K562 (cell line): ENCODE measurements around the gene CD22. TPM values are rescaled to one million over a fixed set of nuclear protein-coding genes. Genes with fewer than 3 reads are reported as not detected.

Experiments
- CBFA2T2 ChIP-seq: fragments of 450-650 bp; conservative IDR thresholded peaks from 2 replicates; pipeline ENCODE4 v1.6.1; 2017; ENCODE audit warnings: mild to moderate bottlenecking
- CREB3L1 ChIP-seq: fragments of 450-650 bp; IDR thresholded peaks from 2 replicates; pipeline ENCODE4 v1.6.1; 2014; ENCODE audit warnings: low read depth, mild to moderate bottlenecking, moderate library complexity, borderline replicate concordance
- CXXC5 ChIP-seq: fragments of 250-450 bp; sonication (Bioruptor Pico); IDR thresholded peaks from 2 replicates; pipeline ENCODE4 v1.8.0; 2022; ENCODE audit warnings: inconsistent platforms, mild to moderate bottlenecking, moderate library complexity
- ELF1 ChIP-seq: fragments of 200-800 bp; sonication (Bioruptor generic); IDR thresholded peaks from 2 replicates; pipeline ENCODE4 v1.6.1; 2016; ENCODE audit warnings: missing genetic modification characterization, missing compliant biosample characterization
- KLF1 ChIP-seq: fragments of 450-650 bp; IDR thresholded peaks from 2 replicates; pipeline ENCODE4 v1.6.1; 2016; ENCODE audit warnings: missing genetic modification characterization, missing compliant biosample characterization
- KLF6 ChIP-seq: fragments of 250-450 bp; sonication (Bioruptor Pico); IDR thresholded peaks from 2 replicates; pipeline ENCODE4 v1.4.0; 2020; ENCODE audit warnings: mild to moderate bottlenecking, moderate library complexity, borderline replicate concordance
- NELFE ChIP-seq: IDR thresholded peaks from 2 replicates; pipeline ENCODE4 v1.6.1; 2011; ENCODE audit warnings: mild to moderate bottlenecking; ENCODE audit not compliant: insufficient read depth, insufficient read length
- PML ChIP-seq: IDR thresholded peaks from 2 replicates; pipeline ENCODE4 v1.6.1; 2012; ENCODE audit warnings: low read length, inconsistent platforms
- POLR2AphosphoS5 ChIP-seq: IDR thresholded peaks from 2 replicates; pipeline ENCODE4 v1.6.1; 2011; ENCODE audit warnings: mild to moderate bottlenecking, low read depth, low read length, moderate library complexity; ENCODE audit not compliant: control insufficient read depth, insufficient read depth
- RCOR1 ChIP-seq, 2 experiments: IDR thresholded peaks; 2 replicates each; pipeline ENCODE4 v1.6.1; 2012; ENCODE audit warnings: low read depth in 2 of 2, low read length in 2 of 2, borderline replicate concordance in 1 of 2, improper control_type of control experiment in 1 of 2
- RNF2 ChIP-seq: sonication (generic); IDR thresholded peaks from 2 replicates; pipeline ENCODE4 v1.6.1; 2016
- SMAD2 ChIP-seq: fragments of 150-350 bp; IDR thresholded peaks from 2 replicates; pipeline ENCODE4 v1.6.1; 2014; ENCODE audit warnings: low read depth, mild to moderate bottlenecking, low read length
- SMARCA4 ChIP-seq: fragments of 450-650 bp; IDR thresholded peaks from 2 replicates; pipeline ENCODE4 v1.6.1; 2016
- SMARCC2 ChIP-seq: fragments of 450-650 bp; IDR thresholded peaks from 2 replicates; pipeline ENCODE4 v1.6.1; 2017; ENCODE audit warnings: antibody characterized with exemption, moderate library complexity, mild to moderate bottlenecking, low read depth
- SUPT5H ChIP-seq: fragments of 450-650 bp; IDR thresholded peaks from 2 replicates; pipeline ENCODE4 v1.6.1; 2016
- XRCC5 ChIP-seq: fragments of 200-400 bp; formaldehyde crosslinking; IDR thresholded peaks from 2 replicates; pipeline ENCODE4 v1.6.1; 2017; ENCODE audit warnings: low read depth, mild to moderate bottlenecking, low read length
- ZFX ChIP-seq: sonication (generic); formaldehyde crosslinking; IDR thresholded peaks from 2 replicates; pipeline ENCODE4 v1.8.0; 2022; ENCODE audit warnings: mild to moderate bottlenecking, missing genetic modification reagents, moderate library complexity
- ZNF217 ChIP-seq: sonication (generic); formaldehyde crosslinking; IDR thresholded peaks from 2 replicates; pipeline ENCODE4 v1.8.0; 2022; ENCODE audit warnings: mild to moderate bottlenecking, missing genetic modification reagents
- ZNF23 ChIP-seq: fragments of 250-450 bp; sonication (Bioruptor Pico); IDR thresholded peaks from 2 replicates; pipeline ENCODE4 v1.4.0; 2020; ENCODE audit warnings: mild to moderate bottlenecking
- ZNF347 ChIP-seq: fragments of 450-650 bp; formaldehyde crosslinking; IDR thresholded peaks from 2 replicates; pipeline ENCODE4 v1.4.0; 2020; ENCODE audit warnings: low read depth, mild to moderate bottlenecking, moderate library complexity
- polyA plus RNA-seq, 8 experiments: library from polyadenylated mRNA; depleted of rRNA in 4 of 8; stranded (reverse) in 5 of 8; unstranded in 3 of 8; fragments of >200 nt; fragmentation: Nextera tagmentation in 2 of 8; fragmentation: Illumina TruSeq in 1 of 8; extraction: Ambion mirVana in 2 of 8; extraction: Trizol in 1 of 8; gene quantifications; 2 replicates each; pipeline versions ENCODE4 v1.2.1 to v1.2.3, GENCODE V29; 2011 to 2014; ENCODE audit warnings: inconsistent platforms in 1 of 8, missing spikeins in 1 of 8
- total RNA-seq, 7 experiments: library from RNA; depleted of rRNA in 6 of 7; stranded (reverse); fragments of >200 nt in 6 of 7; fragmentation: Illumina TruSeq in 2 of 7; extraction: Trizol in 2 of 7; gene quantifications; 2 replicates each; pipeline versions ENCODE4 v1.2.1 to v1.2.3, GENCODE V29; 2011 to 2021; ENCODE audit warnings: low replicate concordance in 1 of 7
- TF ChIP-seq, protein P1 (sequence below): fragments of 450-650 bp; IDR thresholded peaks from 2 replicates; pipeline ENCODE4 v1.6.1; 2017; ENCODE audit warnings: mild to moderate bottlenecking, moderate library complexity
- TF ChIP-seq, protein P2 (sequence below): IDR thresholded peaks from 3 replicates; pipeline ENCODE4 v1.6.1; 2011; ENCODE audit warnings: borderline replicate concordance, mild to moderate bottlenecking; ENCODE audit not compliant: insufficient read length, insufficient read depth
- TF ChIP-seq, protein P3 (sequence below): fragments of 450-650 bp; formaldehyde crosslinking; IDR thresholded peaks from 2 replicates; pipeline ENCODE4 v1.4.0; 2020; ENCODE audit warnings: mild to moderate bottlenecking, mixed read lengths

CD22 gene
- total and polyA plus RNA-seq, 9 of the 15 experiments (the other 6 are each of a cell fraction or from before 2014, with no cell fraction given), result 0.29 to 5.0 (median 3.5) TPM

- TF ChIP-seq ZFX (CRISPR knock-in tag) (0 out of 2 replicates have a peak, but pooled peaks have one; percentile 16), CXXC5 (CRISPR knock-in tag) (peak; percentile 66), SMAD2 (no peak), CREB3L1 (no peak), ZNF347 (CRISPR knock-in tag) (no peak), KLF6 (CRISPR knock-in tag) (0 out of 2 replicates have a peak, but pooled peaks have one; percentile 7), SUPT5H (no peak), CBFA2T2 (peak; percentile 59), NELFE (no peak), RCOR1 (IDR thresholded peaks at IDR 0.05; ENCODE audit: borderline replicate concordance in 1 of 2, low read depth in 2 of 2, low read length in 2 of 2) (peak in 1 of 2 experiments; percentile 71; a peak in 1 of 4 replicates), SMARCA4 (peak; percentile 75), XRCC5 (no peak), ZNF217 (CRISPR knock-in tag) (no peak), ELF1 (tag) (no peak), RNF2 (no peak), PML (no peak), POLR2AphosphoS5 (no peak), ZNF23 (no peak), KLF1 (tag) (peak; percentile 55; the same call in 1 of the 2 replicates), SMARCC2 (0 out of 2 replicates have a peak, but pooled peaks have one; percentile 38)
- TF ChIP-seq, protein P1, sequence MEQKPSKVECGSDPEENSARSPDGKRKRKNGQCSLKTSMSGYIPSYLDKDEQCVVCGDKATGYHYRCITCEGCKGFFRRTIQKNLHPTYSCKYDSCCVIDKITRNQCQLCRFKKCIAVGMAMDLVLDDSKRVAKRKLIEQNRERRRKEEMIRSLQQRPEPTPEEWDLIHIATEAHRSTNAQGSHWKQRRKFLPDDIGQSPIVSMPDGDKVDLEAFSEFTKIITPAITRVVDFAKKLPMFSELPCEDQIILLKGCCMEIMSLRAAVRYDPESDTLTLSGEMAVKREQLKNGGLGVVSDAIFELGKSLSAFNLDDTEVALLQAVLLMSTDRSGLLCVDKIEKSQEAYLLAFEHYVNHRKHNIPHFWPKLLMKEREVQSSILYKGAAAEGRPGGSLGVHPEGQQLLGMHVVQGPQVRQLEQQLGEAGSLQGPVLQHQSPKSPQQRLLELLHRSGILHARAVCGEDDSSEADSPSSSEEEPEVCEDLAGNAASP, result peak; percentile 66; the same call in 1 of the 2 replicates
- TF ChIP-seq, protein P2, sequence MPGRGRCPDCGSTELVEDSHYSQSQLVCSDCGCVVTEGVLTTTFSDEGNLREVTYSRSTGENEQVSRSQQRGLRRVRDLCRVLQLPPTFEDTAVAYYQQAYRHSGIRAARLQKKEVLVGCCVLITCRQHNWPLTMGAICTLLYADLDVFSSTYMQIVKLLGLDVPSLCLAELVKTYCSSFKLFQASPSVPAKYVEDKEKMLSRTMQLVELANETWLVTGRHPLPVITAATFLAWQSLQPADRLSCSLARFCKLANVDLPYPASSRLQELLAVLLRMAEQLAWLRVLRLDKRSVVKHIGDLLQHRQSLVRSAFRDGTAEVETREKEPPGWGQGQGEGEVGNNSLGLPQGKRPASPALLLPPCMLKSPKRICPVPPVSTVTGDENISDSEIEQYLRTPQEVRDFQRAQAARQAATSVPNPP, result no peak
- TF ChIP-seq, protein P3, sequence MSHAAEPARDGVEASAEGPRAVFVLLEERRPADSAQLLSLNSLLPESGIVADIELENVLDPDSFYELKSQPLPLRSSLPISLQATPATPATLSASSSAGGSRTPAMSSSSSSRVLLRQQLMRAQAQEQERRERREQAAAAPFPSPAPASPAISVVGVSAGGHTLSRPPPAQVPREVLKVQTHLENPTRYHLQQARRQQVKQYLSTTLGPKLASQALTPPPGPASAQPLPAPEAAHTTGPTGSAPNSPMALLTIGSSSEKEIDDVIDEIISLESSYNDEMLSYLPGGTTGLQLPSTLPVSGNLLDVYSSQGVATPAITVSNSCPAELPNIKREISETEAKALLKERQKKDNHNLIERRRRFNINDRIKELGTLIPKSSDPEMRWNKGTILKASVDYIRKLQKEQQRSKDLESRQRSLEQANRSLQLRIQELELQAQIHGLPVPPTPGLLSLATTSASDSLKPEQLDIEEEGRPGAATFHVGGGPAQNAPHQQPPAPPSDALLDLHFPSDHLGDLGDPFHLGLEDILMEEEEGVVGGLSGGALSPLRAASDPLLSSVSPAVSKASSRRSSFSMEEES (CRISPR knock-in tag), result peak; percentile 21
Measured at GRCh38 chr19:35389192-35389861, 60.3 kb downstream of the CD22 start (continued).
